ENCODE data around the gene CCDC78.

- TF ChIP-seq, protein P1, sequence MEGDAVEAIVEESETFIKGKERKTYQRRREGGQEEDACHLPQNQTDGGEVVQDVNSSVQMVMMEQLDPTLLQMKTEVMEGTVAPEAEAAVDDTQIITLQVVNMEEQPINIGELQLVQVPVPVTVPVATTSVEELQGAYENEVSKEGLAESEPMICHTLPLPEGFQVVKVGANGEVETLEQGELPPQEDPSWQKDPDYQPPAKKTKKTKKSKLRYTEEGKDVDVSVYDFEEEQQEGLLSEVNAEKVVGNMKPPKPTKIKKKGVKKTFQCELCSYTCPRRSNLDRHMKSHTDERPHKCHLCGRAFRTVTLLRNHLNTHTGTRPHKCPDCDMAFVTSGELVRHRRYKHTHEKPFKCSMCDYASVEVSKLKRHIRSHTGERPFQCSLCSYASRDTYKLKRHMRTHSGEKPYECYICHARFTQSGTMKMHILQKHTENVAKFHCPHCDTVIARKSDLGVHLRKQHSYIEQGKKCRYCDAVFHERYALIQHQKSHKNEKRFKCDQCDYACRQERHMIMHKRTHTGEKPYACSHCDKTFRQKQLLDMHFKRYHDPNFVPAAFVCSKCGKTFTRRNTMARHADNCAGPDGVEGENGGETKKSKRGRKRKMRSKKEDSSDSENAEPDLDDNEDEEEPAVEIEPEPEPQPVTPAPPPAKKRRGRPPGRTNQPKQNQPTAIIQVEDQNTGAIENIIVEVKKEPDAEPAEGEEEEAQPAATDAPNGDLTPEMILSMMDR (IDR thresholded peaks at IDR 0.05; ENCODE audit: insufficient read depth, low read length, poor library complexity, severe bottlenecking): no peak
- TF ChIP-seq EZH2phosphoT487 (conservative IDR thresholded peaks at IDR 0.05; ENCODE audit: low read length): no peak
These were observed 42.0 kb downstream of the CCDC78 start, which contains the start of gene JMJD8 for GRCh38 chr16:684071-684794.
